ENCODE data around the gene KLHL33. TPM values are rescaled to one million over a fixed set of nuclear protein-coding genes. Genes with fewer than 3 reads are reported as not detected.

The KLHL33 gene
- total RNA-seq, 6 experiments from 2014 or later = 0.06 to 0.19 (median 0.11) TPM; not detected in 1

GRCh38 chr14:20469242-20469889 is 33.4 kb upstream of the KLHL33 start, which contains the start of gene PNP:
Gene PNP, plus strand, starts transcription at chr14:20469406. Its CDS starts 119 bp downstream, at chr14:20469525.
- Histone ChIP-seq H3K27me3 (no peaks in the 10 kb centered on the region), H3K4me3 (peak within 1 kb of the TSS; percentile 76 to 93 (median 90)), H3K4me1 (peaks cover 0 to 37% (median 8%) of the 10 kb centered on the region in 4 donors), H3K27ac (peak within 1 kb of the TSS; percentile 78 to 90 (median 82)), H3K9me3 (no peaks in the 10 kb centered on the region), H3K36me3 (peaks cover 0 to 9% (median 2%) of the 10 kb centered on the region in 4 donors)
- TF ChIP-seq, protein P1, sequence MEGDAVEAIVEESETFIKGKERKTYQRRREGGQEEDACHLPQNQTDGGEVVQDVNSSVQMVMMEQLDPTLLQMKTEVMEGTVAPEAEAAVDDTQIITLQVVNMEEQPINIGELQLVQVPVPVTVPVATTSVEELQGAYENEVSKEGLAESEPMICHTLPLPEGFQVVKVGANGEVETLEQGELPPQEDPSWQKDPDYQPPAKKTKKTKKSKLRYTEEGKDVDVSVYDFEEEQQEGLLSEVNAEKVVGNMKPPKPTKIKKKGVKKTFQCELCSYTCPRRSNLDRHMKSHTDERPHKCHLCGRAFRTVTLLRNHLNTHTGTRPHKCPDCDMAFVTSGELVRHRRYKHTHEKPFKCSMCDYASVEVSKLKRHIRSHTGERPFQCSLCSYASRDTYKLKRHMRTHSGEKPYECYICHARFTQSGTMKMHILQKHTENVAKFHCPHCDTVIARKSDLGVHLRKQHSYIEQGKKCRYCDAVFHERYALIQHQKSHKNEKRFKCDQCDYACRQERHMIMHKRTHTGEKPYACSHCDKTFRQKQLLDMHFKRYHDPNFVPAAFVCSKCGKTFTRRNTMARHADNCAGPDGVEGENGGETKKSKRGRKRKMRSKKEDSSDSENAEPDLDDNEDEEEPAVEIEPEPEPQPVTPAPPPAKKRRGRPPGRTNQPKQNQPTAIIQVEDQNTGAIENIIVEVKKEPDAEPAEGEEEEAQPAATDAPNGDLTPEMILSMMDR (IDR thresholded peaks at IDR 0.05) = no peak
- peak; percentile 99 for TF ChIP-seq POLR2A (IDR thresholded peaks at IDR 0.05)
- ATAC-seq (peak; percentile 90 to 95 (median 92)), DNase-seq (peak; percentile 94 to 96 (median 94))
- intact Hi-C loops (cut with DNase I) = no loop called here
- 0% methylated on average over 22 of the region's 40 CpGs for WGBS (ENCODE audit: insufficient coverage, low coverage, low lambda C conversion rate, missing lambda C conversion rate)

GRCh38 chr14:20468764-20469241 is 32.8 kb upstream of the KLHL33 start:
- WGBS (ENCODE audit: insufficient coverage, low coverage, low lambda C conversion rate, missing lambda C conversion rate) = 29% methylated on average over 11 of the region's 16 CpGs
- Histone ChIP-seq H3K4me3 (peak overlapping the region; percentile 76 to 93 (median 90)), H3K27me3 (no peaks in the 10 kb centered on the region), H3K4me1 (peaks cover 0 to 37% (median 8%) of the 10 kb centered on the region in 4 donors), H3K36me3 (peaks cover 0 to 4% (median under 1%) of the 10 kb centered on the region in 4 donors), H3K27ac (peak overlapping the region in 2 of 3 donors; percentile 82 to 90), H3K9me3 (no peaks in the 10 kb centered on the region)
- TF ChIP-seq POLR2A (IDR thresholded peaks at IDR 0.05) = no peak
- TF ChIP-seq, protein P1 (IDR thresholded peaks at IDR 0.05) = no peak
- no peak for ATAC-seq
- intact Hi-C loops (cut with DNase I) = no loop called here
- peak in 1 of 3 donors; percentile 31 for DNase-seq

DNA sequence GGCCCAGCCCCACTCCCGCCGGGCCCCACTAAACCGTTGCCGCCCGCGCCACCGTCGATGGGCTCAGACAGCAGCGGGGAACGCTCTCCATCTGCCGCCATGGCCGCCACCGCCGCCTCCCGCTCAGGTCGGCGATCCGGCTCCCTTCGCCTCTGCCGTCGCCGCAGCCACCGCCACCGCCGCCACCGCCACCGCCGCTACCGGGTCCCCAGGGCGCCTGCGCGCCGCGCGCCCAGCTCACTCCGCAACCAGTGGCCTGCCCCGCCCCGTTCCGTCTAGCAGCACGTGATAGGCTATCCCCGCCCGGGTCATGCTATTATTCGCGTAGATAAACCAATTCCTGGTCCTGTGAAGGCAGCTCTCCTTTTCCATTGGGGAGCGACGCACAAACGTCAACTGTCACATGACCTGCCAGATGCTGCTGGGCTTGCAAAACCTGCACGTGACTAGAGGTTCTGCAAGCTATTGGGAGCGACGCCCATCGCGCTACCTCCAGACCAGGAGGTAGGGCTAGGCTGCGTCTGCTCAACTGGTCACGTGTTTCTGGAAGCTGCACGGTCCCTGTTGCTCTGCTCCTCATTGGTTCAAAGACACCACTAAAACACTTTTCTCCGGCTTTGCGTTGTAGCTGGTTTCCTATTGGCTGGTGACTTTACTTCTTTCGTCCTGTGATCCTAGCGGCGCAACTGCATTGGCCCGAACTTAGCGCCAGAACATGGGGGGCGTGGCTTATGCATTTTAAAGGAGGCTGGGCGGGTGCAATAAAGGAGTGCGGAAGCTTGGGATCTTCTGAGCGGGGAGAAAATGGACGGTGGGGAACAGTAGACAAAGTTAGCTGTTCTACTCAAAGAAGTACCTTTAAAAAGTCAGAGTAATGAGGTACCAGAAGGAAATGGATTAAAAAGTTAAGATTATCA is 25.5 kb upstream of the KLHL33 start, which contains the start of gene PIP4P1:
TSS of gene PIP4P1 (minus strand) at position 210 of the 917 bp plus-strand sequence. CDS start at position 101, 109 bp downstream.
- 1% methylated on average over 33 of the region's 67 CpGs for WGBS (ENCODE audit: insufficient coverage, low coverage, low lambda C conversion rate, missing lambda C conversion rate)
- DNase-seq (peak; percentile 98 to 100 (median 99)), ATAC-seq (peak; percentile 95 to 97 (median 95))
- Histone ChIP-seq H3K27me3 (no peaks in the 10 kb centered on the region), H3K4me1 (peaks cover 0 to 12% (median 4%) of the 10 kb centered on the region in 4 donors), H3K4me3 (peak within 1 kb of the TSS; percentile 72 to 81 (median 79)), H3K9me3 (no peaks in the 10 kb centered on the region), H3K36me3 (peaks cover 0 to 35% (median 13%) of the 10 kb centered on the region in 4 donors), H3K27ac (peak within 1 kb of the TSS; percentile 84 to 85 (median 84))
- TF ChIP-seq, protein P1 (IDR thresholded peaks at IDR 0.05) = peak in 1 of 4 donors; percentile 4
- peak; percentile 80 for TF ChIP-seq POLR2A (IDR thresholded peaks at IDR 0.05)
- intact Hi-C loops (cut with DNase I) = no loop called here
